ENCODE results near the gene TMED3.

TMED3 gene

GRCh38 chr15:79364571-79365240, 53.8 kb downstream of the TMED3 start:
- H3K4me3 ChIP-seq (ENCODE audit: low read length), result no peak overlapping the region
- TF ChIP-seq, protein P1, sequence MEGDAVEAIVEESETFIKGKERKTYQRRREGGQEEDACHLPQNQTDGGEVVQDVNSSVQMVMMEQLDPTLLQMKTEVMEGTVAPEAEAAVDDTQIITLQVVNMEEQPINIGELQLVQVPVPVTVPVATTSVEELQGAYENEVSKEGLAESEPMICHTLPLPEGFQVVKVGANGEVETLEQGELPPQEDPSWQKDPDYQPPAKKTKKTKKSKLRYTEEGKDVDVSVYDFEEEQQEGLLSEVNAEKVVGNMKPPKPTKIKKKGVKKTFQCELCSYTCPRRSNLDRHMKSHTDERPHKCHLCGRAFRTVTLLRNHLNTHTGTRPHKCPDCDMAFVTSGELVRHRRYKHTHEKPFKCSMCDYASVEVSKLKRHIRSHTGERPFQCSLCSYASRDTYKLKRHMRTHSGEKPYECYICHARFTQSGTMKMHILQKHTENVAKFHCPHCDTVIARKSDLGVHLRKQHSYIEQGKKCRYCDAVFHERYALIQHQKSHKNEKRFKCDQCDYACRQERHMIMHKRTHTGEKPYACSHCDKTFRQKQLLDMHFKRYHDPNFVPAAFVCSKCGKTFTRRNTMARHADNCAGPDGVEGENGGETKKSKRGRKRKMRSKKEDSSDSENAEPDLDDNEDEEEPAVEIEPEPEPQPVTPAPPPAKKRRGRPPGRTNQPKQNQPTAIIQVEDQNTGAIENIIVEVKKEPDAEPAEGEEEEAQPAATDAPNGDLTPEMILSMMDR (conservative IDR thresholded peaks at IDR 0.05; ENCODE audit: low read length), result peak; percentile 40
- no peak for DNase-seq (ENCODE audit: low read depth)

DNA sequence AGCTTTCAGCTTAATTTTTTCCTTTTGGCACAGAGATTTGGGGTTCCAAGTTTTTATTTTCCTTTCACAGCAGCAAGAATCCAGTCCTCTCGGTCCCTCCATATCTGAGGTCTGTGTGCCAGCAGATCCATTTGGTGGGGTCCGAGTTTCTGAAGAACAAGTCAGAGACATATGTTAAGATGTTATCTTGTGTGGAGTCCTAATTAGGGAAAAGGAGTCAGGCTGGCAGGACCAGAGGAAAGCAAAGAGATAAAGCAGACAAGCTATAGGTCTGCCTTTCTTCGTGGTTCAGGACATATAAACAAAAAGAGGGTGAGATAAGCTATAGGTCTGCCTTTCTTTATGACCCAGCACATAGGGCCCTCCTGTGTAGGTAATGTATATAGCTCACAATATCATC, 54.9 kb downstream of the TMED3 start:
- no peak overlapping the region for H3K4me3 ChIP-seq (ENCODE audit: low read length)
- no peak for DNase-seq (ENCODE audit: low read depth)
- TF ChIP-seq, protein P1 (conservative IDR thresholded peaks at IDR 0.05; ENCODE audit: low read length), result no peak

GRCh38 chr15:79366691-79367090, 55.8 kb downstream of the TMED3 start:
- TF ChIP-seq, protein P1 (conservative IDR thresholded peaks at IDR 0.05; ENCODE audit: low read length), result no peak
- DNase-seq (ENCODE audit: low read depth), result no peak
- H3K4me3 ChIP-seq (ENCODE audit: low read length), result no peak overlapping the region

- TF ChIP-seq, protein P1 (conservative IDR thresholded peaks at IDR 0.05; ENCODE audit: low read length), result no peak
- no peak overlapping the region for H3K4me3 ChIP-seq (ENCODE audit: low read length)
- DNase-seq (ENCODE audit: low read depth), result peak; percentile 72
Observed at GRCh38 chr15:79370716-79371115, 59.8 kb downstream of the TMED3 start.

- TF ChIP-seq, protein P1 (conservative IDR thresholded peaks at IDR 0.05; ENCODE audit: low read length), result no peak
- no peak for DNase-seq (ENCODE audit: low read depth)
- no peak overlapping the region for H3K4me3 ChIP-seq (ENCODE audit: low read length)
Observed at GRCh38 chr15:79371591-79371990, 60.7 kb downstream of the TMED3 start.

GRCh38 chr15:79372428-79372827, 61.5 kb downstream of the TMED3 start:
- no peak overlapping the region for H3K4me3 ChIP-seq (ENCODE audit: low read length)
- TF ChIP-seq, protein P1 (conservative IDR thresholded peaks at IDR 0.05; ENCODE audit: low read length), result no peak
- no peak for DNase-seq (ENCODE audit: low read depth)
